ENCODE results near the gene WASF2.

GRCh38 chr1:27522432-27523336 lies 32.7 kb upstream of the WASF2 start:
- TF ChIP-seq EZH2 (IDR thresholded peaks at IDR 0.05): no peak
- no peak for TF ChIP-seq POLR2AphosphoS5 (IDR thresholded peaks at IDR 0.05; ENCODE audit: borderline replicate concordance, low read depth, low read length)
- no peak for TF ChIP-seq FOXP2 (optimal IDR thresholded peaks at IDR 0.05; ENCODE audit: control extremely low read depth, extremely low read length, insufficient read depth)

Measured in SK-N-MC (cell line).